GM12874 (cell line): Measurements from ENCODE around the gene GPC2.

ENCODE experiments used
- CTCF ChIP-seq: IDR thresholded peaks from 2 replicates; pipeline ENCODE4 v1.5.1; 2011; ENCODE audit warnings: low read depth, mild to moderate bottlenecking, control low read depth, low read length, moderate library complexity; ENCODE audit not compliant: insufficient read depth

GPC2 gene

GRCh38 chr7:100166970-100167911 is 9.9 kb downstream of the GPC2 start:
- no peak for TF ChIP-seq CTCF

GRCh38 chr7:100166317-100166940 is 10.8 kb downstream of the GPC2 start:
- TF ChIP-seq CTCF = no peak

- TF ChIP-seq CTCF = no peak
Measured at GRCh38 chr7:100163871-100164270, 13.3 kb downstream of the GPC2 start.

GRCh38 chr7:100163006-100163531 is 14.1 kb downstream of the GPC2 start:
- no peak for TF ChIP-seq CTCF

- no peak for TF ChIP-seq CTCF
Measured at GRCh38 chr7:100160067-100160466, 17.1 kb downstream of the GPC2 start.

- no peak for TF ChIP-seq CTCF
Measured at GRCh38 chr7:100159099-100159623, 18.0 kb downstream of the GPC2 start.
